GM21390 (cell line): ENCODE data around the gene HYLS1.

Source experiments
- ATAC-seq: cut with Tn5 transposase; IDR thresholded peaks from one replicate; pipeline ENCODE4 v1.9.1; 2021; ENCODE audit not compliant: unreplicated experiment

Gene HYLS1

DNA sequence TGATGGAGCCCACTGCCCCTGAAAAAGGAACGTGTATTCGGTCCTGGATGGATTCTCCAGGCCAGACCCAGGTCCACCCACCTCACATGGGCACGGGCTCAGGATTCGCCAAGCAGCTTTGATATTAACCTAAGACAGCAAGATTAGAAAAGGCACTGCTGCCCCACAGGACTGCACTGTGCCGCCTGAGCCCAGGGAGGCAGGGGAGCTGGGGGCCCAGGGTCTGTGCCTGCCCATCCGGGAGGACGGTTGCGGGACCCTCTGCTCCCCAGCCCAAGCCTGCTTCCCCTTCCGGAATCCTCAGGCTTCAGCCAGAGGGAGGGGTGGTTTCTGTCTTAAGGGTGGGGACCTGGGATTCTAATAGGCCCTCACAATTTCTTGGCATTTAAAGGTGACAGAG, 44.8 kb downstream of the HYLS1 start:
- no peak for ATAC-seq

DNA sequence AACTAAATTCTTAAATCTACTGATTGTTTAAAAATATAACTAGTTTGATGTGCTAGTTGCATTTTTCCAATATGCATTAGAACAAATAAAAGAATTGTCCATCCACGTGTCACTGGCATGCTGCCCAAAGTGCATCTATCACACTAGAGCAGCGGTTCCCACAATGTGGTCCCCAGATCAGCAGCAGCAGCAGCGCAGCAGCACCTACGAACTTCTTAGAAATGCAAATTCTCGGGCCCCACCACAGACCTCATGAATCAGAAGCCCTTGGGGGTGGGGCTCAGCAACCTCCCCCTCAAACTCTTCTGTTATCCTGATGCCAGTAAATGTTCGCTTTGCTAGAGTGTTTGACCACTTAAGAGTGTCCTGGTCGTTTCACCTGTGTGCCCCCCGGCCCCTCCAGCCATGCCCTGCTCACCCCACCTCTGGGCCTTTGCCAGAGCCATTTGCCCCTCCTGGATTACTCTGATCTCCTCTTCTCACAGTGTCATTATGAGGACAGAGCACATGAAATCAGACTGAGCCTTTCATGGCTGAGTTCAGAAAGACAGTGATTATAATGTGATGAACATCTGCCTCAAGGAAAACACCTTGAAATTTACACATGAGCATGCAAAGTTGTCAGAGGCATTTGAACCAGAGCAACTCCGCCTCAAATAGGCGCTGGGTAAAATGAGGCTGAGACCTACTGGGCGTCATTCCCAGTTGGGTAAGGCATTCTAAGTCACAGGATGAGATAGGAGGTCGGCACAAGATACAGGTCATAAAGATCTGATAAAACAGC, 45.8 kb downstream of the HYLS1 start:
- ATAC-seq = no peak

DNA sequence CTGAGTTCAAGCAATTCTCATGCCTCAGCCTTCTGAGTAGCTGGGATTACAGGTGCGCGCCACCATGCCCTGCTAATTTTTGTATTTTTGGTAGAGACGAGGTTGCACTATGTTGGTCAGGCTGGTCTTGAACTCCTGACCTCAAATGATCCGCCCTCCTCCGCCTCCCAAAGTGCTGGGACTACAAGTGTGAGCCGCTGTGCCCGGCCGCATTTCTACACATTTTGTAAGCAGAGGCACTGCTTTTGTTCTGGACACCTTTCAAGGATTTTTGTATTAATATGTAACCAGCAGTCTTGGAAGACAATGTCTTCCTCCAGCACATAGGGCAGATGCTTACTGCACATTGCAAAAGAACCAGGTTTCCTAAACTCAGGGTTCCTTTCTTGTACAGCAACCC, 47.0 kb downstream of the HYLS1 start:
- ATAC-seq = no peak

DNA sequence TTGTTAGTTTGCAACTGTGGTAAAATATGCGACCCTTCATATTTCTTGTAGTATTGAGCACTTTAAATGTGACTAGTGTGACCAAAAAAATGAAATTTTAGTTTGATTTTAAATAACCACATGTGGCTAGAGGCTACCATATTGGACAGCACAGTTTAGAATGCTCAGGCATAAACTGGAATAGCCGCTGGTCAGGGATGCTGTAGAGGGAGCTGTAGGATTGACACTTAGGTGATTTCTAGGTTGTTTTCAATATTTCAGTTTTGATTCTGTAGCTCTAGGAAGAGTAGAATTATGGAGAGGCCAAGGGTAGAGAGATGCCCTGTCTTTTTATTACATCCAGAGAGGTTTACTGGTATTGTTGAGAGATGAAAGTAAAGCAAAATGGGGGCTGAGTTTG, 47.6 kb downstream of the HYLS1 start:
- ATAC-seq = no peak

DNA sequence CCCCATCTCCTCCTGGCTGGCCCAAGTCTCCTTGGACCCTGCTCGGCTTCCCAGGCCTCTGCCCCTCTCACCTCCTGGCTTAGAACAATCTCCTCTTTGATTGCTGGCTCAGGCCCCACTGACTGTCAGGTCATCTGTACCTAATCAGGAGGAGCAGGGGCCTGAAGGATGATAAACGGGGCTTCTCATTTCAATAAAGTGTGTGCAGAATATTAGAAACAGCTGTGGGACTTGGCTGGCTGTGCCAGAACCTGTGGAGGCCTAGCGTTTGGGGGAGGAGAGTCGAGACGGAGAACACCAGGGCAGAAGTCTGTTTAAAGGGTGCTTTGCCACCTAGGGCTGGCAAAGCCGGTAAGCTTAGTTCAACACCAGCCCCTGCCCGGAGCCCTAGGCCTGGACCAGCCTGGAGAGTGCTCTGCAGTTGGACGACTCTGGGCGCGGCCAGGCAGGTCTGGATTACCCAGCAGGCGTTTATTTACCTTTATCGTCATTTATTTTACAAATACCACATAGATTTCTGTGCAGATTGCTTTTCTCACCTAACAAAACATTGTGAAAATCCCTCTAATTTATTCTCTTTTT, 48.2 kb downstream of the HYLS1 start:
- no peak for ATAC-seq

DNA sequence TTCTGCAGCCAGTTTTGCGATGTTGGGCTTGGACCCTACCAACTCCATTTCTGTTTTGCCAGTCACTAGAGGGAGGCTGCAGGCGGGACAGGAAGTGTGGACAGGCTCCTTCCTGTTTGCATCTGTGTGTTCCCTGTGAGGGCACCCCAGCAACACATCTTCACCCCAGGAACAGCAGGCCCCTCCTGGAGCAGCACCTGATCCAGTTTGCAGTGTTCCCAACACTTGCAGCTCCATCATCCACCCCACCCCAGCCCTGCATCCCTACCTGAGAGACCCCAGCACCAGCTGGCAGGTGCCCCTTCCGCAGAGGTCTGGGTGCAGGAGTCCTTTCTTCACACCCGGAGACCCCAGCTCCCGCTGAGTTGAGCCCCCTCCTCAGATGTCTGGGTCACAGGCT, 51.0 kb downstream of the HYLS1 start:
- no peak for ATAC-seq

DNA sequence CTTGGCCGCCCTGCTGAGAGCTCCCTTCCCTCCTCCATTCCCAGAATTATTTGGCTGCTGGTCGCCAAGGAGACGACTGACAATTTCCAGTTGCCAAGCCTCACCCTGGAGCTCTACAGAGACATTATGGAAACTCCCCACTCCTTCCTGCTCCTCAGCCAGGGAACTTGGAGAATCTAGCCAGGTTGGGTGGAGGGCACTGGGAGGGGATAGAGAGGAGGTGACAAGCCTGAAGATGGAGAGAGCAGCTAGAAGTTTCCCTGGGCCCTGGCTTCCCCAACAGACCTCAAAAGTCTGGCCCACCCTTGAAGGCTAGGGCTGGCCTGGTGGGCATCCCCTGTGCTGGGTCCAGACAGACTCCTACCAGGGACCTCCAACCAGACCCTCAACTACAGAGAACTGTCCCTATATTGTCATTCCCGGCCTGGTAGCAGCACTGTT, 51.6 kb downstream of the HYLS1 start:
- ATAC-seq = no peak

DNA sequence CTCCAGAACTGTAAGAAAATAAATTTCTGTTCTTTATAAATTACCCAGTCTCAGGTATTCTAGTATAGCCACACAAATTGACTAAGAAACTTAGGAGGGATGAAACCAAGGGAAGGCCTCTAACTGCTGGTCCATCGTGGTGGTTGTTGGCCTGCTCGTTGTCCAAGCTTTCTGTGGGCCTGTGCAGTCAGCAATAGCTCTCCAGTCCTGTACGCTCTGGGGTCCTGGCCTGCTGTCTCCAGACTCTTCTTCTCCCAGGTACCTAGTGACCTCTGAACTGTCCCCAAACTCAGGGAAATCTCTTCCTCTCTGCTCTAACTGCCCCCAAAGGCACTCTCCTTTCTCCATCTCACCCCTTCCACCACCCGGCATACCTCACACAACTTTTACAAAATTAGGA, 52.7 kb downstream of the HYLS1 start:
- no peak for ATAC-seq

DNA sequence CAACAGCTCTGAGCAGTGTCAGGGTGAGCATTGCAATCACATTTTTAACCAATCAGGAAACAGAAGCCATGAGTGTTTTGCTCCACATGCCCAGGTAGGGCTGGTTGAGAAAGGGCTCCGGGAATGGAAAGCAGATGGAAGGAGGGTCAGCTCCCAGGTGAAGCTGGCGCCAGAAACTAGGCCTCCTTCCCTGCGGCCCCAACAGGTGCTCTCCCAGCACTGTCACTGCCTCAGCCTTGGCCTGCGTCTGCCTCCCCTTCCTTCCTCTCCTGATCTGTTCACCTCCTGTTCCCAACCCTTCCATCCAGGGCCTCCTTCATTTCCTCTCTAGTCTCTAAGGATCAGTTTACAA, 53.8 kb downstream of the HYLS1 start:
- no peak for ATAC-seq

DNA sequence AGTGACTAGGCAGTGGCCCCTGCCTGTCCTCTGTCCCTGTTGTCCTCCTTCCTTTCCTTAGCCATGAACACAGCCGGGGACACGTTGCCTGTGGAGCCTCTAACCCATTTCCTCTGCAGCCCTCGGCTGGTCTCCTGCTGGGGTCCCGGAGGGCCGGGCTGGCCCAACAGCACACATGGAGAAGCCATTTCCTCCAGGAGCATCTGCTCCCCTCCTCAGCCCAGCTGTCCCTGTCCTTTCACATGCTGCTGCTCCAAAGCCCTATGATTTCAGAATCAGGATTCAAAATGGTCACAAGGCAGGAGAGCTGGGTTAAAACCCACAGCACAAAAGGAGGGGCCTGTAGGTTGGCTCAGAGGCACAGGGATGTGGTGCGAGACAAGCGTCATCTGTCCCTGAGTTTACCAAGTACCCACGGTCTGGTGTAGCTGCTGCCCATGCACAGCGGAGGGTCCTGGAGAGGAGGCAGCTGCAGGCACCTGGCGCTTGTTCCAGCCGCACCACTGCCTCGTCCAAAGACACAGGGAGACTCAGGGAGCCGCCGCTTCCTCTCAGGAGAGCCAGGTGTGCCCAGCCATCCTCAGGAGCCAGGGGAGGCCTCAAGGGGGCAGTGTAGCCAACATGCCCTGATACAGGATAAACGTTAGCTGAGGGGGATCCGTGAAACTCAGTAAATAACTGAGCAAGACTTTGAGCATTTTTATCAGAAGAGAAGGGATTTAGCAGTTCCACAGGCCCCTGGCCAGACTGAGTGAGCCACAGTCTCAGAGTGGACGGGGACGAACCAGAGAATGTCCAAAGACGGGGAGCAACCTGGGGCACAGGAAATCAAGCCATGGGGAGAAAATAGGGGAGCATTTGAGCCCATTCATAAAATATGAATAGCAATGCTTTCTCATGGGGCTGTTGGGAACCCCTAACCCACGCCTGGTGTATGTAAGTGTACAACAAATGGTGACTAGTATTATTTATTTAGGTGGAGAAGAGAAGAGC, 54.4 kb downstream of the HYLS1 start:
- ATAC-seq = peak; percentile 69

DNA sequence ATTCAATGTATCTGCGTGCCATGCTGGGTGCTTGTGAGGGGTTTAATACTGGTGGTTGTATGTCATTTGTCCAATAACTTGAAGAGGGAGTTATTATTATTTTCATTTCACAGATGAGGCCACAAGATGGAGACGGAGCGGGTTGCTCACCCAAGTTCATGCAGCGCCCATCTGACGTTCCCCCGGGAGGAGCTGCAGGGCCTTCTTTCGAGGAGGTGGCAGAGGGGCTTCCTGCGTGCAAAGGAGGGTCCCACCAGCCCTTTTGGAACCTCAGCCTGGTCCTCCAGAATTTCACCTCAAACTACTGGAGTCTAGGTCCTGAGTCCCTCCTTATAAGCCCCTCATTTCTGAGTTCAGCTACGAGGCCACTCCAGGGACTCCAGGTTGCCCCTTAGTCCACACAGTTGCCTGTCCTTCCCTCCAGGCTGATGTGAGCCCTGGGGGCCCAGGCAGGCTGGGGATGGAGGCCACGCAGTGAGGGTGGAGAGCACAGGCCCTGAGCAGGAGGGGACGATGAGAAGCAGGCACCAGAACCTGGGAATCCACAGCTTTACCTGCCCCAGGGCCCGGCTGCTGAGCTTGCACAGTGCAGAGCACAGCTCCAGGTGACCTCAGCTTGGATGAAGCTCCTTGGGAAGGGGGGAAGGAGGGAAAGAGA, 55.4 kb downstream of the HYLS1 start:
- ATAC-seq = no peak

DNA sequence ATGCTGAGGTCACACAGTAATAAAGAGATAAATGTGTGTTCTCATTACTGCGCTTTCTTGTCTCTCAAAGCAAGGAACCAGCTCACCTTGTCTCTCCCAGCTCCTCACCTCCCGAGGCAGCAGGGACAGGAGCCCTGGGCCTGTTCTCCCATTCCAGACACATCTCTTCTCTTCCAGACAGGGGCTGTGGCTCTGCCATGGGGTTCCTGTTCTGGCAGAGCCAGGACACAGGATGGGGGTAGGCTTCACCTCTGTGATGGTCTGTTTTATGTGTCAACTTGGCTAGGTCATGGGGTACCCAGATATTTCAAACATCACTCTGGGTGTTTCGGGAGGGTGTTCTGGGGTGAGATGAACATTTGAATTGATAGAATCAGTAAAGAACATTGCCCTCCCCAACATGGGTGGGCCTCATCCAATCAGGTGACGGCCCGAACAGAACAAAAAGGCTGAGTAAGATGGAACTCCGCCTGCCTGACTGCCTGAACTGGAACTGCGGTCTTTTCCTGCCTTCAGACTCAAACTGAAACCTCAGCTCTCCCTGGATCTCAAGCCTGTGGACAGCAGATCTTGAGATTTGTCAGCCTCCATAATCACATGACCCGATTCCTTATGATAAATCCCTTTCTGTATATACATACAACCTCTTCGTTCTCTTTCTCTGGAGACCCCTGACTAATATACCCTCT, 56.3 kb downstream of the HYLS1 start:
- ATAC-seq = no peak

DNA sequence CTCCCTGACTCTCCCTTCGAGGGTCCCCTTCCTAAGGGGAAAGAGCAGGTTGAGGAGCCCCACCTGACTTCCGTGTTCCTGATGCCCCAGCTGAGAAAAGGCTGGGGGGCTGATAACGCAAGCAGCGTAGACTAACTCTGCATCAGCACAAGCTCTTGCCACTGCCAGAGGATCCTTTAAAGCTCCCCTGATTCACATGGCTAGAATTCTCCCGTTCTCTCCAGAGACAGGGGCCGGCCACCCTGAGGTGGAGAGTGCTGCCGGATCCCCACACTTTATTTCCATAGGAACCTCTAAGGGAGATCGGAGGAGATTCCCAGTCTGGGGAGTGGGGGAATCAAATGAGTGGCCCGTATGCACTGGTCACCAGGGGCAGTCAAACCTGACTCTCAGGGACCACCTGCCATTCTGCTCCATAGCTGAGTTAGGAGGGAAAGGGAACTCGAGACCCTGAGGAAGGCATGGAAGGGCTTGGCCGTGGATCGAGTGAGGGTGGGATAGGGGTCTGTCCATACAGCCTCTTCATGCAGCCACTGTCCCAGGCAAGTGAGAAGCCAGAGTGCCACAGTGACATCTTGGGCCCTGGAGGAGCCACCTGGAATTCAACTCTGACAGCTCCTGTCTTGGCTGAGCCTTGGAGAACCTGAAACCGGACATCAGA, 57.0 kb downstream of the HYLS1 start:
- no peak for ATAC-seq

DNA sequence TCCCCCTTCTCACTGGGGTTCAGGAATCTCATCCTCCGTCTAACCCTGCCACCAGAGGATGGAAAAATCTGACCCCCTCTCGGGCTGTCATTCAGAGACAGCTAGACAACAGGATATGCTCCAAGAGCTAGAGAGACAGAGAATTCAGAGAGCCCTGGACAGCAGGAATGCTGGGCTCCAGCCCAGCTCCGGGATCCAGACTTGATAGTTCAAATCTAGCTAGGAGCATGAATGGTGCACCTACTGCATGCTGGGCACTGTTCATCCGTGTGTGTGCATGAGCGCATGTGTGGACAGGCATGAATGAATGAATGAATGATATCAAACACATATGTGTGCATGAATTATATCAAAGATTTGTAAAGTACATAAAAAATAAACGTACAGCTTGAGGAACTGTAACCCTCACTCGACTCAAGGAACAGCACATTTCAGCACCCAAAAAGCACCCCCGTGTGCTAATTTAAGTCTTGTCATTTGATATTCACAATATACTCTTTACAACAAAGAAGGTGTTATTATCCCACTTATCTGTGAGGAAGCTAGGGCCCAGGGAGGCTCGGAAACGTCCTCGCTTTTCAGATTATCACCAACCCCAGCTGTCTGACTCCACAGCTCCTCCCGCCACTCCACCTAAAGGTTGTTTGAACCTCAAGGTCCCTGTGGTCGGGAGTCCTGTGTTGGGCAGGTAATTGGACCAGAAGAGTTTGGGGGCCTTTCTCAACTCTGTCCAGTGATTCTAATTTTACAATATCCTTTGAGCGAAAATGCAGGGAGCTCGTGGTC, 57.7 kb downstream of the HYLS1 start:
- ATAC-seq = no peak

DNA sequence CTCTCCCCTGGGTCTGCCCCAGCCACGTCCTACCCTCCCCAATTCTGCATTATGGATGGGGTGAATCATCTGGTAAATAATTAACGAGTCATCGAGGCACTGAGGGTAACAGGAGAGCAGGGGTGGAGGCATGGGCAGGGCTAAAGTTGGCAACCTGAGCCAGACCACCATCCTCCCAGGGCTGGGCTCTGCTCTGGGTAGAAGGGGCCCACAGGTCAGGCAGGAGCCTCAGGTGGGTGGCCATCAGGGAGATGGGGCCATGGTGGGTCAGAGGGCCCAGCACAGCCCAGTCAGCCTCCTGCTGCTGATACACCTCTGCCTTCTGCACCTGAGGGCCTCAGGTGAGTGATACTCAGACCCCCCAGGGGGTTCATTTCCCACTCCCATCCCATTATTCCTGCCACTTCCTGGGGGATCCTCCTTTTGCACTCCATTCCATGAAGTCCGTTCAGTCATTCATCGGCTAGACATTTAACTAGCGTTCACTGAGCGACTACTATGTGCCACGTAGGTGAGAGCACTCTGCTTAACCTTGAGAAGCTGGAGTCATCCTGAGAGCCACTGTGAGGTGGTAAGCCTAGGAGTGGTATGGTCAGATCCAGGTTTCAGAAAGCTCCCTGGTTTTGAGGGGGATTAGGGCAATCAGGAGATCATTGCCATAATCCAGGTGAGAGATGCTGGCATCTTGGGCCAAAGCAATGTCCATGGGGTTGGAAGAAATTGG, 58.5 kb downstream of the HYLS1 start, which contains the start of gene VSIG10L2:
Gene VSIG10L2 (plus strand): TSS at position 248 of the 724 bp plus-strand sequence. CDS start 12 bp downstream, at position 260.
- no peak for ATAC-seq

DNA sequence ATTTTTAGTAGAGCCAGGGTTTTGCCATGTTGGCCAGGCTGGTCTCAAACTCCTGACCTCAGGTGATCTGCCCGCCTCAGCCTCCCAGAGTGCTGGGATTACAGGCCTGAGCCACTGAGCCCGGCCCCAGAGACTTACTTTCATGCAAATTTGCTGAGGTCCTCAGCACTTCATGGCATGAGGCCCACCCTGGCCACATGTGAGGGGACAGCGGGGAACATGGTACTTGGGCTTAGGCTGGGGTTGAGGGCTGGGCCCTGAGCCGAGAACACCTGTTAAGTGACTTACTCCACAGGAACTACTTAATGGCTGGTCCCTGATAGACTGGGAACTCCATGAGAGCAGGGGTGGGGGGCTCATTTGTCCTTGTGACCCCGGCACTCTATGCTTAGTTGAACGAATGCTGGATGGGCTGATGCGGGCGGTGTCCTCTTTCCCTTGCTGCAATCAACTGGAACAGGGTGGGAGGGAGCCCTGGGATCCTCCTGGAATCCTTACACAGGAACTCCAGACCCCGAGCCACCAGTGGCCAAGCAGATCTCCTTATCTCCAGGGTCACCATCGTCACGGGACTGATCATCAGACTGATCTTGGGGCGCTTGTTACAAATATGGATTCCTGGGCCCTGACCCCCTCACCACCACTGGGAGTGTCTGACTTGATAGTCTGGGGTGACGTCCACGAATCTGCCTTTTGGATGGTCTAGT, 59.4 kb downstream of the HYLS1 start:
- no peak for ATAC-seq

DNA sequence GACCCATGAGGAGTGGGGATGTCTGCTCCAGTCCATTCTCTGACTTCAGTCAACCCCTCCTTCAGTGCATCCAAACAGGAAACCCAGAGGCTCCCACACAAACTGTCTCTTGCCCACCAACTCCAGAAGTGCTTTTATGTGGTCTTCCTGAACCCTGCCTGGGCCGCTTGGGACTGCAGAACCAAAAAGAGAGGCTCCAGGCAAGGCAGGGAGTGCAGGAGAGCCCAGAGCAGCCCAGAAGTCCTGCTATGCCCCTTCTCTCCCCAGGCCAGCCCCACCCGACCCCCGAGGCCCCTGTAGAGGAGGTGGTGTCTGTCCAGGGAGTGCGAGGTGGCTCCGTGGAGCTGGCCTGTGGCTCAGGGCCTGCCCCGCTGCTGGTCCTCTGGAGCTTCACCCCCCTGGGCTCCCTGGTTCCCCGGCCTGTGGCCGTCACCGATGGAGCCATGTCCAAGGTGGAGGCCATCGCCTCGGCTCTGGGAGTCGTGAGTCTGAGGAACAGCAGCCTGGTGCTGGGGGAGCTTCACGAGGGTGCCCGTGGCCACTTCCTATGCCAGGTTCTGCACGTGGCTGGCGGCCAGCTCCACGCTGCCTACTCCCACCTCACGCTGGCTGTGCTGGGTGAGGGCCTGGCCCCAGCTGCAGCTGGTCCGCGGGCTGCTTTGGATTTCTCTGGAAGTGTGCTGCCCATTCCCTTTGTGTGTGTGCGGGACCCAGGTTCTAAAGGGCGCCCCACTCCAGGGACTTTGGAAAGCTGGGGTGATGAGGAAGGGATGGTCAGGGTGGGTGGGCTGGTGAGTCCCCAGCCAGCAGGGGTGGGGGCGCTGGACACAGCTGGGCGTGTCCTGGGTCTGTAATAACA, 60.2 kb downstream of the HYLS1 start:
- ATAC-seq = no peak
